Activated CD4-positive, alpha-beta T cell treated with anti-CD3 and anti-CD28 coated beads for 4 hours (primary cell): Measurements from ENCODE around the gene SEZ6.

Experiments
- DNase-seq, 2 donors: peaks; one replicate each; pipeline ENCODE4 v3.0.0-alpha.2; 2020

SEZ6 gene, protein sequence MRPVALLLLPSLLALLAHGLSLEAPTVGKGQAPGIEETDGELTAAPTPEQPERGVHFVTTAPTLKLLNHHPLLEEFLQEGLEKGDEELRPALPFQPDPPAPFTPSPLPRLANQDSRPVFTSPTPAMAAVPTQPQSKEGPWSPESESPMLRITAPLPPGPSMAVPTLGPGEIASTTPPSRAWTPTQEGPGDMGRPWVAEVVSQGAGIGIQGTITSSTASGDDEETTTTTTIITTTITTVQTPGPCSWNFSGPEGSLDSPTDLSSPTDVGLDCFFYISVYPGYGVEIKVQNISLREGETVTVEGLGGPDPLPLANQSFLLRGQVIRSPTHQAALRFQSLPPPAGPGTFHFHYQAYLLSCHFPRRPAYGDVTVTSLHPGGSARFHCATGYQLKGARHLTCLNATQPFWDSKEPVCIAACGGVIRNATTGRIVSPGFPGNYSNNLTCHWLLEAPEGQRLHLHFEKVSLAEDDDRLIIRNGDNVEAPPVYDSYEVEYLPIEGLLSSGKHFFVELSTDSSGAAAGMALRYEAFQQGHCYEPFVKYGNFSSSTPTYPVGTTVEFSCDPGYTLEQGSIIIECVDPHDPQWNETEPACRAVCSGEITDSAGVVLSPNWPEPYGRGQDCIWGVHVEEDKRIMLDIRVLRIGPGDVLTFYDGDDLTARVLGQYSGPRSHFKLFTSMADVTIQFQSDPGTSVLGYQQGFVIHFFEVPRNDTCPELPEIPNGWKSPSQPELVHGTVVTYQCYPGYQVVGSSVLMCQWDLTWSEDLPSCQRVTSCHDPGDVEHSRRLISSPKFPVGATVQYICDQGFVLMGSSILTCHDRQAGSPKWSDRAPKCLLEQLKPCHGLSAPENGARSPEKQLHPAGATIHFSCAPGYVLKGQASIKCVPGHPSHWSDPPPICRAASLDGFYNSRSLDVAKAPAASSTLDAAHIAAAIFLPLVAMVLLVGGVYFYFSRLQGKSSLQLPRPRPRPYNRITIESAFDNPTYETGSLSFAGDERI

GRCh38 chr17:29005936-29006511 lies at the start of gene SEZ6:
Gene SEZ6 (minus strand): TSS chr17:29006033. CDS start chr17:29005869, 164 bp downstream.
- DNase-seq: peak; percentile 40 to 44

GRCh38 chr17:29054835-29055234 lies 49.0 kb upstream of the SEZ6 start:
- DNase-seq: no peak

GRCh38 chr17:29051731-29052130 lies 45.9 kb upstream of the SEZ6 start:
- peak in 1 of 2 donors; percentile 7 for DNase-seq

DNA sequence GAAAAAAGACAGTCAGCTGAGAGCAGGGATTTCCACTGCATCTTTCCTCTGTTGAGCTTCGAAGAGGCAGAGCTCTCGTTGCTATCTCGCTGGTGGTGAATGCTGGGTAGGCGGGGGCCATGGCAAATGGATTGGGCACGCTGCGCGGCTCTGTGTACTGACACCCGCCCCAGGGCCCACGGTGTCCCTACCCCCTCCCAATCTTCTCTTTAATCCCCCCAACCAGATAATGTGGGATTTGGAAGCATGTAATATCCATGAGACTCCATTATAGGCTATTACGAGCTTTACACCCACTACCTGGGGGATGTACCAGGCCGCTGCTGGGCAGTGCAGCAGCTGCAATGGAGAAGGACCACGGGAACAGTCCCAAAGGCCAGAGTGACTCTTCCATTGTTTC lies 45.4 kb upstream of the SEZ6 start:
- no peak for DNase-seq

DNA sequence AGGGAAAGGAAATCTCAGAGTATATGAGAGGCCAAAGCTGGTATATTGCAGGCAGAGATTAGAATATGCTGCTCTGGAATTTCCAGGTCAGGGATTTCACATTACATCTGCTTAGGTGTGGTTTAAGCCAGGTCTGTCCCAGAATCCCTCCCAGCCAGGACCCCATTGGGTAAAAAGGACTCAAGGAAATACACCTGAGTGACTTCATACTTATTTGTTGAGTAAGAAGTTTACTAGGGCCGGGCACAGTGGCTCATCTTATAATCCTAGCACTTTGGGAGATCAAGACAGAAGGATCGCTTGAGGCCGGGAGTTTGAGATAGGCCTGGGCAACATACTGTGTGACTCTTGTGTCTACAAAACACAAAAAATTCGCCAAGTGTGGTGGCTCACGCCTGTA lies 44.3 kb upstream of the SEZ6 start:
- no peak for DNase-seq

DNA sequence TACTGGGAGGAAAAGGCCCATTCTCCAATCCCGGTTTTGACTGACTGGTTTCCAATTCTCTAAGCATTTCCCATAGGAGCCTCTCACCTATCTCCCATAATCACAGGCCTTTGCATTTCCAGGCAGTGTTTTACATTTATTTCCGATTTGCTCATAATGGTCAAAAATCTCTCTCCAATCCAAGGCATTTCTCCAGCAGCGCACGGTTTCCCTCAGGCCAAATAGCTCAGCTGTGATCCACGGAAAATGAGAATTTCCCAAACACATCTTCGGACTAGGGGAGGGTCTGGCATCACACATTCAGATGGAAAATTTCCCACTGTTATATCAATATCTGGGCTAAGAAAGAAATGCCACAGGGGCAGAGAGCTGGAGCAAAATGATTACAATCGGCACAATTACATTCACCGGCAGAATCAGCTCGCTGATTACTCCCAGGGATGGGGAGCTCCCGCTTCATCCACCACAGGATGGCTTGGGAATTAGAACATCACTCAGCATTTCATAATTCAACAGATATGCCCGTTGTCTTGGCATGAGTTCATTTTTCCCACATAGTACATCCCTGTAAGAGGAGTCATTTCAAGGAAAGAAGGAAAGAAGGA lies 43.8 kb upstream of the SEZ6 start:
- DNase-seq: no peak

GRCh38 chr17:29048440-29049368 lies 42.9 kb upstream of the SEZ6 start:
- DNase-seq: no peak

DNA sequence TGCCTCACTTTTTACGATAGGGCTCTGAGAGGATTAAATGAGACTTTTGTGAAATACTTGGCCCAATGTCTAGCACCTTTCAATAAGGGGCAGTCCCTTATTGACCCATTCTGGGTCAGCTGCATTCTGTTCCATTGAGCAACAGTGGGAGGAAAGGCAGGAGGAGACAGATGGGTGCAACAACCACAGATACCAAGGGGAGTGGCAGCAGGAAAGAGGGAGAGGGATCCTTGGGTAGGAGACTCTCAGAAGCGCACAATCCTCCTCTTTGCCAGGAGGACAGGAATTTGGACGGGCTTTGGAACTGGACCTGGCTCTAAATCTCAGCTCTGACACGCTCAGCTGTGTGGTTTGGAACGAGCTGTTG lies 40.6 kb upstream of the SEZ6 start:
- no peak for DNase-seq

GRCh38 chr17:29045734-29046472 lies 40.1 kb upstream of the SEZ6 start:
- no peak for DNase-seq

DNA sequence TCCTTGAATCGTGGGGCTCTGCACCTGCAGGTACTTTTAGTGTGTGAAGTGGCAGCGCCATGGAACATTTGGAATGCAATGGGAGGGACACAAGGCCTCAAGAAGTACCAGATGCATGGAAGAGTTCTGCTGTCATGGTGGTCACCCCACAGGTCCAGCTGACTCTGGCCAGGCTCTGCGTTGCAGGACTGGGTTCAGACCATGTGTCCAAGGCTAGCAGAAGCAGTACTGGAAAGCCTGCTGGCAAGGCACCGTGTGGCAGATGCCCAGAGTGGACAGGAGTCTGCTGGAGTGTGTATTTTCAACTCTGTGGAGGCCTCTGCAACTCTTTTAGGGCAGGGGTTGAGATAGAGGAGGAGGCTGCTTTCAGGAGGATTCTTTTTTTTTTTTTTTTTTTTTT lies 39.2 kb upstream of the SEZ6 start:
- DNase-seq: no peak

GRCh38 chr17:29043539-29044145 lies 37.8 kb upstream of the SEZ6 start:
- no peak for DNase-seq

DNA sequence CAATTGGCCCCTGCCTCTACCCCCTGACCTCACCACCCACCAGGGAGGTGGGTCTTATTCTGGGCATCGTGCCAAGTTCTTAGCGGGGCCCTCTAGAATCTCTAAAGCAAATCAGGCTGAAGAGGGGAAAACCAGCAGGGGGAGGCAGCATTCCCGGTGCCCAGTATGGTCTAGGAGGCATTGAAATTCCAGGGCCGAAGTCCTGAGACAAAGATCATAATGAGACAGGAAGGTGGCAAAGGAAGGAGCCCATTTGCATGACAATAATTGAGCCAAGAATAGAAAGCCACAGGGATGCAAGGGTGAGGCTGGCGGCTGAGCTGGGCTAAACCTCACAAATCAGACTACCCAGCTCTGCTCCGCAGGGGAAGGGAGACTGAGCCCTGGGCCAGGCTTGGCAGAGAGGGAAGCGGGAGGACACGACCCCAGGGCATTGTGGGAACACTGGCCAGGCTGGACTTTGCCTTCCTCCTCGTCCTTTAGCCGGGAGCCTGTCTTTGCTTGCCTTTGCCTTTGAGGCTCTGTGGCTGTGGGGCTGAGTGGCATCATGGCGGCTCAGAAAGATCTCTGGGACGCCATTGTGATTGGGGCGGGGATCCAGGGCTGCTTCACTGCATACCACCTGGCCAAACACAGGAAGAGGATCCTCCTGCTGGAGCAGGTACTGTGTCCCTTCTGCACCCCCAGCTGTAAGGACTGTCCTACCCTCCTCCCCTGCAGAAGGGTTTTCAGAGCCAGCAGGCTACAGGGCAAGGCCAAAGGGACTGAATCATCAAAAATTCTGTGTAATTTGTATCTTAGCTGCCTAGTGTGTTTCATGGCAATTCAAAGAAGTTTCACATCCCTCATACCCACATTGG lies 37.1 kb upstream of the SEZ6 start, which contains the start of gene PIPOX:
PIPOX (plus strand) TSS at position 463 of the 860 bp plus-strand sequence; CDS start at position 548, 85 bp downstream.
- no peak for DNase-seq

DNA sequence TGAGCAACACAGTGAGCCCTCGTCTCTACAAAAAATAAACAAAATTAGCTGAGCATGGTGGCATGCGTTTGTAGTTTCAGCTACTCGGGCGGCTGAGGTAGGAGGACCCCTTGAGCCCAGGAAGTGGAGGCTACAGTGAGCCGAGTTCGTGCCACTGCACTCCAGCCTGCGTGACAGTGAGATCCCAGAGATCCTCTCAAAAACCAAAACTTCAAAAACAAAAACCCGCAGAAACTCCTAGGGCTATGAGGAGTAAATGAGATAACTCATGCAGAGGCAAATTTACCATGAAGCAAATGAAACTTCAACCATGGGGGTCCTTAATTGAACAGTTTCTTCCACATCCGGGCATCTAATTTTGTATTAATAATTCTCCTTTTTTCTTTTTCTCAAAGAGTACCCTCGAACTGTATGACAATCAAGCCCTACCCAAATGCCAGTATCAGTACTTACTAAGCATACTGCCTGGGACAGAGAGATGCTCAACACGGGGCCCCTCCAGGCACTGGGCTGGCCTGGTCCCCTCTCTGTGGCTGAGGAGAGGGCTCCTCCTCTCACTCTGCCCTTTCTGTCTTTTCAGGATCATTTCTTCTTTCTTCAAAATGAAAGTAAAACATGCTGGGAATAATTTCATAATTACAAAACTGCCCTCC lies 36.3 kb upstream of the SEZ6 start:
- no peak for DNase-seq

- no peak for DNase-seq
Measured at GRCh38 chr17:29041571-29041970, 35.7 kb upstream of the SEZ6 start.

- DNase-seq: no peak
Measured at GRCh38 chr17:29041091-29041490, 35.3 kb upstream of the SEZ6 start.

DNA sequence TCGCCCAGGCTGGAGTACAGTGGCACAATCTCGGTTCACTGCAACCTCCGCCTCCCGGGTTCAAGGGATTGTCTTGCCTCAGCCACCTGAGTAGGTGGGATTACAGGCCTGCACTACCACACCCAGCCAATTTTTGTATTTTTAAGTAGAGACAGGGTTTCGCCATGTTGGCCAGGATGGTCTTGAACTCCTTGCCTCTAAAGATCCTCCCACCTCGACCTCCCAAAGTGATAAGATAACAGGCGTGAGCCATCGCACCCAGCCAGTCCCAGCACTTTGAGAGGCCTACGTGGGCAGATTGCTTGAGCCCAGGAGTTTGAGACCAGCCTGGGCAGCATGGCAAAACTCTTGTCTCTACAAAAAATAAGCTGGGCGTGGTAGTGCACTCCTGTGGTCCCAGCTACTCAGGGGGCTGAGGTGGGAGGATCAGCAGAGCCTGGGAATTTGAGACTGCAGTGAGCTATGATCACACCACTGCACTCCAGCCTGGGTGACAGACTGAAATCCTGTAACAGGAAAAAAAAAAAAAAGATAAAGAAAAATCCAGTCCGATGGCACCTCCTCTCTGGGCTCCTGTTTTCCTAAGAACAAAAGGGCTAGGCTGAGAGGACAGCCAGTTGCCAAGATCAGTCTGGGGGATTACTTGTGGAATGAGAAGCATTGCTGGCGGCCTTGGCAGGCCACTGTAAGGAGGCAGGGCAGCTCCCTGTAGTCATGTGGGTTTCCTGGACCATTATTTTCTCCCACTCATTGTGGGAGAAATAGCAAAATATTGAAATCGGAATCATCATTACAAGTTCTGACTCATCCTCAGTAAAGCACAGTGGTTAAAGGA lies 34.1 kb upstream of the SEZ6 start:
- no peak for DNase-seq

GRCh38 chr17:29038085-29038795 lies 32.4 kb upstream of the SEZ6 start:
- no peak for DNase-seq
